DMS114 treated with DMSO at 0.1 percent for 48 hours (cell line): Measurements from ENCODE around the gene MED7.
A peak's percentile ranks its signal among the peaks of the same experiment; 100 is the strongest.
"Not testable (repeated sequence)": the region's sequence is repeated elsewhere in the genome, so short reads cannot be mapped to it uniquely, and the experiment has no call there.

Source experiments
- DNase-seq: peaks from one replicate; lab custom pipeline; 2025; ENCODE audit not compliant: unreplicated experiment; lab: John Stamatoyannopoulos, UW

MED7 gene, protein sequence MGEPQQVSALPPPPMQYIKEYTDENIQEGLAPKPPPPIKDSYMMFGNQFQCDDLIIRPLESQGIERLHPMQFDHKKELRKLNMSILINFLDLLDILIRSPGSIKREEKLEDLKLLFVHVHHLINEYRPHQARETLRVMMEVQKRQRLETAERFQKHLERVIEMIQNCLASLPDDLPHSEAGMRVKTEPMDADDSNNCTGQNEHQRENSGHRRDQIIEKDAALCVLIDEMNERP

DNA sequence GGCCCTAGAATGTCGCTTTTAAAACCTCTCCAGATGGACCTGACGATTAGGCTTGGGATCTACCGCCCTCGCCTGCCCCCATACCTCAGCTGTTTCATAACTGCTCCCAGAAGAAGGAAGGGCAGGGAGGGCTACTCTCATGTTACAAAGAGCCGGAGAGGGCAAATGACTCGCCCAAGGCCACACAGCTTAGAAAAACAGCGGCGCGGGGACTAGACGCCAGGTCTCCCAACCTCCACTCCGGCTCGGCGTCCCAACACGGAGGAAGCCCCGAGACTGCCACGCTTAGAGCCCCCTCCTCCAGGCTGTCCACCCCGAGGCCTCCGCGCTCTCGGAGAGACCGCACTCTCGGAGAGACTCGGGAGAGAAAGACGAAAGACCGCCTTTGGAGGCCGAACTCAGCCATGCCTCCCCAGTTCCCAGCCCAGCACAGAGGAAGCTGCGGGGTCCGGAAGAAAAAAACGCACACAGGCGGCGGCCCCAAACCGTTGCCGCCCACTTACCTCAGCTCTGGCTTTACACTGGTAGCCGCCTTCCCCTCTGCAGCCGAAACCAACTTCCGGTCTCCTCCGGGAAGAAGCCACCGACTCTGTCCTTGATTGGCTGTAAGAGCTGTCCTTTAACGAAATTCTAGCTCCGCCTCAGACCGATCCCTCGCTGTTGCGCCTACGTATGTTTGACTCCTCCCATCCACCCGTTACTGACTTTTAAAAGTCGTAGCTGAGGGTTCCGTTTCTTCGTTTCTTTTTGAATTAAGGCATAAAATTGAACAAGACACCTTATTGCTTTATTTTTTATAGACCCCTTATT lies at the start of gene MED7:
Gene MED7 (minus strand): TSS at position 549 of the 810 bp plus-strand sequence. CDS start 3,434 bp downstream, outside the sequence.
- DNase-seq, result peak; percentile 99

DNA sequence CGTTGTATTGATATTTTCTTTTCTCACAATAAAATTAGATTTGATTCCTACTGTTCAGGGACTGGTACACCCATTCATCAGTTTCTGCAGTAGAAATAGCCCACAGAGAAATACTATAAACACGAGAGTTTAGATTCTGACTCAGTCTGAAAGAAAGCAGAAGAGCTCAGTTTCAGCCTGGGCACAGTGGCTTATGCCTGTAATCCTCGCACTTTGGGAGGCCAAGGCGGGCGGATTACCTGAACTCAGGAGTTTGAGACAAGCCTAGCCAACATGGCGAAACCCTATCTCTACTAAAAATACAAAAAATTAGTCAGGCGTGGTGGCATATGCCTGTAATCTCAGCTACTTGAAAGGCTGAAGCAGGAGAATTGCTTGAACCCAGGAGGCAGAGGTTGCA lies 46.6 kb upstream of the MED7 start:
- no peak for DNase-seq

DNA sequence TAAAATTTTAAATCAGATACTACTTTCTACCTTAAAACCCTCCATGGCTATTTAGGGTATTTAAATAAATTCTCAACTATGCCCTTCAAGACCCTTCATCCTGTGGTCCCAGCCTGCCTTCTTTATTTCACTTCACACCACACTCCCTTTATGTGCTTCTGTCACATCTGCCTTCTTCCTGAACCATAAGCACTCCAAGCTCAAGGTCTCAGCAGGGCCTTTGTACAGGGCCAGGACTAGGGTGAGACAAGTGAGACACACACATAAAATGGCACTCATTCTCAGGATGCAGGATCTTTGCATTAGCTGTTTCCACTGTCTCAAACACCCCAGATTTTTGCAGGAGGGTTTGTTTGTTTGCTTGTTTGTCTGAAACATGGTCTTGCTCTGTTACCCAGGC lies 45.6 kb upstream of the MED7 start:
- no peak for DNase-seq

DNA sequence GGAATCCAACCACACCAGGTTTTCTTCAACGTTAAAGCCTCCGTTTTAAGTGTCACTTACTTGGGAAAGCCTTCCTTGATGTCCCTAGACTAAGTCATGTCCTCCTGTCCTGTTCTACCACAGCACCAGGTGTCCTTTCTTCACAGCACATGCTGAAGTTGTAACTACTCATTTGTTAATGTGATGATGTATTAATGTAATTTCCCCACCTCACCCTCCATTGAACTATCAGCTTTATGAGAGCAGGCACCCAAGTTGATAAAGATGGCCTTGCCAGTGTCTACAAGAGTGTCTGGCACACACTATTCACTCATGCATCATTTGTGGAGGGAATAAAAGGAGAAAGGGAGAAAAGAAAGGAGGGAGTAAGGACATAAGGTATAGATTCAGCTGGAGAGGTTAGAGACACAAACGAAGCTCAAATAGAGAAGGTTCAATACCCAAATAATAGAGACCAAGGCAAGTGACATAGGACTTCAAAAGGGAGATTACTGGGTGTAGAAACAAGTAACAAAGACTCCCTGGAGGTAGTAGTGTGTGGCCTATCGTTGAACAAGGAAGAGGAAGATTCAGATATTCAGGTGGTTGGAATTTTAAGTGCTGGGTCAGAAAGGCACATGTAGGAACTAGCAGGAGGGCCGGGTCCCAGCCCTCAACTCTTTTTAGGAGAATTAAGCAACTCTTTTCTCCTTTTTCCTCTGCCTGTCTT lies 44.5 kb upstream of the MED7 start:
- no peak for DNase-seq

- no peak for DNase-seq
Measured at GRCh38 chr5:157186309-157187045, 43.8 kb upstream of the MED7 start.

DNA sequence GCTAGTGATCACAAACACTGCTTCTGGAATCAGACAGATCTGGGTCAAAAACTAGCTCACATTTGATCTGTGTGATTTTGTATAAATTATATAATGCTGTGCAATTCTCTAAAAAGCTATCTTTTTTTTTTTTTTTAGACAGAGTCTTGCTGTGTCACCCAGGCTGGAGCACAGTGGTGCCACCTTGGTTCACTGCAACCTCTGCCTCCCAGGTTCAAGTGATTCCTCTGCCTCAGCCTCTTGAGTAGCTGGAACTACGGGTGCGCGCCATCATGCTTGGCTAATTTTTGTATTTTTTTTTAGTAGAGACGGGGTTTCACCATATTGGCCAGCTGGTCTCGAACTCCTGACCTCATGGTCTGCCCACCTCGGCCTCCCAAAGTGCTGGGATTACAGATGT lies 42.5 kb upstream of the MED7 start:
- not testable (repeated sequence) for DNase-seq

DNA sequence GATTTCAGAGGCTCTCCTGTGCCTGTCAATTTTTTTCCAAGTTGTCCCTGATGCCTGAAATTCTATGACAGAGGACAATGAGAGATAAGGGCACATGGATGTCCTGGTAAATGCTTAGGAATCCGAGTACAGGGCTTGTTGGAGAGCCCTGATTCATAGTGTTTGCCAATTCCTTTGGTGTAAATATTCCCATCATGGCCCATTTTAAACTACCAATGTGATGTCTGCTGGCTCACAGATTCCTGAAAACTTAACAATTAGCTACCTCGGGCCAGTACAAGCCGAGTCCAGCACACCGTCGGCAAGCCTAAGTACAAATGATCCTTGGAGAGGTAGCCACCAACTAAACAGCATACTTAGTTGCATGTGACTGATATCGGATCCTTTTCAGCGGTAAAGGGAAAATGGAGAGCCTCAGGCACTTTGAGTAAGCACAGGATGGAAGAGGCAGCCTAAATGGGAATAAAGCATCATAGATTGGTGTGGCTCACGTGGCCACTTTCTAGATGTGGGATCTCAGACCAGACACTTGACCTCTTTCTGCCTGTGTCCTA lies 41.5 kb upstream of the MED7 start:
- no peak for DNase-seq

- DNase-seq, result no peak
Measured at GRCh38 chr5:157182143-157182757, 39.6 kb upstream of the MED7 start.

- no peak for DNase-seq
Measured at GRCh38 chr5:157180374-157181264, 38.0 kb upstream of the MED7 start, which contains the start of gene ITK. ITK (plus strand) TSS chr5:157180840; CDS start chr5:157180978, 138 bp downstream.

GRCh38 chr5:157178966-157179365 lies 36.3 kb upstream of the MED7 start:
- no peak for DNase-seq

DNA sequence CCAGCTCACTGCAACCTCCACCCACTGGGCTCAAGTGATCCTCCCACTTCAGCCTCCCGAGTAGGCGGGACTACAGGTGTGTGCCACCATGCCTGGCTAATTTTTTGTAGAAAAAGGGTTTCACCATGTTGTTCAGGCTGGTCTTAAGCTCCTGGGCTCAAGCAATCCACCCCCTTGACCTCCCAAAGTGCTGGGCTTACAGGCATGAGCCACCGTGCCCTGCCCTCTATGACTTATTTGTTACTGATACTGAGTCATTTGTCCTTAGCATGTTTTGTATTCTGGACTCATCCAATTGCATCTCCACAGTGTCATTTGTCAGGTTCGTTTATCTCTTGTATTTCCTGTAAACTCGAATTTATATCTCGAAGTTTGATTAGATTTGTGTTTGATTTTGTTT lies 35.3 kb upstream of the MED7 start:
- no peak for DNase-seq

GRCh38 chr5:157175071-157175612 lies 32.5 kb upstream of the MED7 start:
- no peak for DNase-seq

DNA sequence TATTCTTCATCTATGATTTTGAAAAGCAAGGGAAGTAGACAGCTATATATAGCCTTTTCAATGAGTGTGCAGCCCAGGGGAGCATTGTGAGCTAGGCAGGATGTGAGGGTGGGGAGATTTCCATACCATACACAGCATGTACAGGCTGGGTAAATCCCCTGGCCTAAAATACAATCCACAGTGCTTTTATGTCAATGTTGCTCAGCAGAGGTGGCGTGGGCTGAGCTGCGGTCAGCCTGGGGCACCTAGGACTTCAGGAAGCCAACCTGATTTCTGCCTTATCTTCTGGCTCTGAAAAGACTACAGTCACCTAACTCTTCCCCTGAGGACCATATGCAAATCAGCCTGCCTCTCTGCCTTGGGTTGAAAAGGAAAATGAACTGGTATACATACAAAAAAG lies 29.7 kb upstream of the MED7 start:
- DNase-seq, result no peak

- DNase-seq, result no peak
Measured at GRCh38 chr5:157168286-157168685, 25.6 kb upstream of the MED7 start.

GRCh38 chr5:157167214-157167621 lies 24.6 kb upstream of the MED7 start:
- DNase-seq, result no peak

DNA sequence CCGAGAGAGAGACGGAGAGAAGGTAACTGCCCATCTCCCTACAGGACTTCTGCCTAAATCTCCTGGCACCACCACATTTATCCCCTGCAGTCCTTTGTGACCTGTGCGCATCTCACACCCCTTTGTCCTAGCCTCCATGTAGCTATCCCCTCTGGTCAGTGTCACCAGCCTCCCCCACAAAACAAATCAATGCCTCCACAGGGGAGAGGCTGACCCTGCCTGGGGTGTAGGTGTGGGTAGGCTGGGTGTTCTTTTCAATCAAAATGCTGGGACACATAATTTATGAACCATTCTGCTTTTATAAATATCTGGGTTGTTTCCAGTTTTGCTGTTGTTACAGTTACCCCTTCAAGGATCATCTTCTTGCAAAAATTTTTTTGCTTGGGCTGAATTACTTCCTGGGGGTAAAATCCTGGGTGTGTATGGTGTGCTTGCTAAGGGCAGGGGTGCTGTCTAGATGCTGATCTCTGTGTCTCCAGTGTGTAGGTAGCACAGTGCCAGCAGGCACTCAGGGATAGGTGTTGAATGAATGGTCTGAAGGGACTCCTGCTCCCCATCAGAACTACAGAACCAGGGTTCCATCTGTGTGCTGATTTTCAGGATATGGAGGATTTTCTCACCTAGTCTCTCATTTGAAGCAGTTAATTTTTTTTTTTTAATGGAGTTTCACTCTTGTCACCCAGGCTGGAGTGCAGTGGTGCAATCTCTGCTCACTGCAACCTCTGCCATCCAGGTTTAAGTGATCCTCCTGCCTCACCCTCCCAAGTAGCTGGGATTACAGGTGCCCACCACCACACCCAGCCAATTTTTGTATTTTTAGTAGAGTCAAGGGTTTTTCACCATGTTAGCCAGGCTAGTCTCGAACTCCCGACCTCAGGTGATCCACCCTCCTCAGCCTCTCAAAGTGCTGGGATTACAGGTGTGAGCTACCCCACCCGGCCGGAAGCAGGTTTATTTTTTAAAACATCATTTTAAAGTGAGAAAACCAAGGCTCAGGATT lies 23.8 kb upstream of the MED7 start, which contains the start of gene GARIN3:
Gene GARIN3 (minus strand): TSS at position 51 of the 1,000 bp plus-strand sequence. CDS start 96 bp downstream, outside the sequence.
- DNase-seq, result no peak

DNA sequence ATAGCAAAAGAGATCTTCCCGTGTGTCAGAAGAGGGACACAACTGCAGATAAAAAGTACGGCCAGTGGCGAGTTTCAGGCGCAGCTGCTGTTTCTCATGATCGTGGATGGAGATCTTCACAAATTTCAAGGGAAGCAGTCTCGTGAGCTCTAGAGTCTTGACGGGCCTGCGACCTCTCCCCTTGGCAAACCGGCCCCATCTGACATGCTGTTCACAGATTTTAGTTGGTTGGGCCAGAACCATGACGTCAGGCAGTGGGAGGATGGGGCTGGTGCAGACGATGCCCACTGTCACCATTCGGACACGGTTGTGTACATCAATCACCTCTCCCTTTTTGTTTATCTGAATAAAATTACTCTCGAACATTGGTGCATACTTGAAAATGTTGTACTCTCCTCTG lies 23.0 kb upstream of the MED7 start:
- no peak for DNase-seq

DNA sequence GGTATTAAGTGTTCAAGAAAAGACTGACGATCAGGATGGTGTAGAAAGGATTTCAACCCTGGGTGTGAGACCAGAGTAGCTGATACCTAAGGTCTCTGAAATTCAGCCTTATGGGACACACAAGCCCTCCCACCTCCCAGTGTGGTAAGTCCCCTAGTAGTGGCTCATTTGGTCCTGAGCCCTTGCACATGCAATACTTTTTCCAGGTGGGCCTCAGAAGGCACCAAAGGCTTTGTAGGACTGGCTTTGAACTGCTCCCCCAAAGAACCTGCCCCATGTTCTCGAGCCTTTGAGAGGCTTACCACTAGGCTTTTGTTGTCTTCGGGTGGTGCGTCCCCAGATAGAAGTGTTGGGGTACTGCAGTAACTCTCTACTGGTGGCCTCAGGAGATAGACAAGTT lies 22.6 kb upstream of the MED7 start:
- DNase-seq, result no peak
